Adipose tissue (tissue), 3 donors: ENCODE measurements around the gene DMRT2. TPM values are rescaled to one million over a fixed set of nuclear protein-coding genes. Genes with fewer than 3 reads are reported as not detected.

Experiments
- H3K27ac ChIP-seq: one replicate; pipeline ENCODE4 v1.5.1; 2013; ENCODE audit warnings: low read depth, low read length
- WGBS, 3 donors: extraction: QIAGEN DNeasy Blood & Tissue Kit; methylation state at CpG; one replicate each; pipeline ENCODE4 v1.1.7; 2013; 5-methylcytosine and 5-hydroxymethylcytosine counted together
- polyA plus RNA-seq, 3 donors: library from polyadenylated mRNA; stranded (reverse); fragments of 200-250 nt; gene quantifications; one replicate each; pipeline ENCODE4 v1.2.3, GENCODE V29; 2013
- donor health status: healthy with polysubstance abuse.
- donor health status: Bipolar disorder and iron deficiency.
- donor health status: healthy.

DMRT2 gene
- polyA plus RNA-seq, 3 donors: 0.20 to 12.5 (median 2.7) TPM

DNA sequence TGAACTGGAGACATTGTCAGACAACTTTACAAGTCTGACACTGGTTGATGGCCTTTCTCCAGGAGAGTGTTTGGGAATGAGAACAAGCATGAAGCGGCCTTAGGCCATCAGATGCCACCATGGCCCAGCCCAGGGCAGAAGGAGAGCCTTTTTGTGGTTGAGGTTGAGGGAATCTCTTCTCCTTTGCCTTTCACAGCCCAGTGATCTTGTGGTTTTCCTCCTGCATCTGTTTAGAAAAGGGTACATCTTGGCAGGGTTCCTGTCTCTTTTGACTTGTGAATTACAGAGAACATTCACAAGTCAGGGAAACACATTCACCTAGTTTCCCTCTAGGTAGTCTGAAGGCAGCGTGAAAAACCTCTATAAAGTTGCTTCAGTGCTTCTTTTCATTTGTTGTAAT is 27.5 kb downstream of the DMRT2 start:
- WGBS, 3 donors: 73 to 78% (median 78%) methylated on average over 2 of the region's 2 CpGs
- no peak overlapping the region for H3K27ac ChIP-seq

DNA sequence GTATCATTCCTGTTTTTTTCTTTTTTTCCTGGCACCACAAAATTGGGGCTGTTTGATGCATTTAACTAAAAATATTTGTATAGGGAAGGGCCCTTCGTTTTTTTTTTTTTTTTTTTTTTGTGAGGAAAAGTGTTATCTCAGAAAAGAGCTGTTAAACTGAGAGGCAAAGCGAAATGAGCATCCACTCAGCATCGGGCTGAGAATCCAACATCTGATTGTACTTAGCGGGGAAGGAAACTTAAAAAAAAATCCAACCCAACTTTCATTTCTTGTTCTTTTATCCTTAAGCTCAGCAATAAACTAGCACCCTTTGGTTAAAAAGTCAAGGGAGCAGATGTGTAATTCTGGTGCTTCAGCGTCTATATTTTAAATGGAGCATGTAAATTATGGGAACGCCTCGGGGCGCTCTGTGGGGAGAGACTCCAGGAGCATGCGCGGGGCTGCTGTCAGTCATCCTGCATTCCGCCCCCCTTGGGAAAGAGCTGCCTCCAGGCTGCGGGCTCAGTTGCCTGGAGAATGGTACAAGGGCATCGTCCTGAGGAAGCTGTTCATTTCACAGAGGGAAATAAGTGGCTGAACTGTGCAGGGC is 33.3 kb downstream of the DMRT2 start:
- no peak overlapping the region for H3K27ac ChIP-seq
- WGBS, 3 donors: 6 to 16% (median 15%) methylated on average over 13 of the region's 13 CpGs

DNA sequence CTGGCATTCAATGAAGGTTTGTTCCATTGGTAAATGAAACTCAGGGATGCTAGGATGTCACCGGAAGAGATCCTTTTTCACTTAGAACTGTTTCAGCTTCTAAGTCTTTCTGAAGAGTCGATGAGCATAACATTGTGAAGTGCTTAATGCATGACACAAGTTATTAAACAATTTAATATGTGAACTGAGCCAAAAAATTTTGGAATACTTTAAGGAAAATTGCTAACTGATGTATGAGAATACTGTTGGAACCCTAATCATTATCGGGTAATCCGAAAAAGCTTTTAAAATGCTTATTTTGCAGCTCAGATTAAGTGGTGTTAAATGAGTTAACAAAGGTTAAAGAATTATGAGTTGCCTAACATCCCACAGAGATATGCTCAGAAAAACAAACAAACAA is 34.9 kb downstream of the DMRT2 start:
- H3K27ac ChIP-seq: no peak overlapping the region
- 71 to 79% (median 73%) methylated on average over 4 of the region's 4 CpGs for whole genome bisulfite sequencing, 3 donors

DNA sequence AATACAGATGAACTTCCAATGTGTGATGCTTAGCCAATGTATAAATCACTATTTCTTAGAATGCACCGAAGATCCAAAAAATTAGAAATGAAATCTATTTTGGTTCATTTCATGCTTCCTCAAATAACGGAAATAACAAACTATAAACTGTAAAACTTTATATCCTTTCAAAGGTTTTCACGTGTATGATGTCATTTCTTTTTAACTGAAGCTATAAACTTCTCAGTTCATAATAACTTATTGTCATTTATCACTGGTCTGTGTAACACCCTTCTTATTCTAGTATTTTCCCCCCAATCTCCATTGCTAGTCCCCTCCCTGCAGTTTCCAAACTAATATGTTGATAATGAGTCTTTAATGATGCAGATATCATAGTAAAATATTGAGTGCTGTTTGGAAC is 36.4 kb downstream of the DMRT2 start:
- 75 to 78% (median 78%) methylated on average over 3 of the region's 3 CpGs for WGBS, 3 donors
- no peak overlapping the region for H3K27ac ChIP-seq

DNA sequence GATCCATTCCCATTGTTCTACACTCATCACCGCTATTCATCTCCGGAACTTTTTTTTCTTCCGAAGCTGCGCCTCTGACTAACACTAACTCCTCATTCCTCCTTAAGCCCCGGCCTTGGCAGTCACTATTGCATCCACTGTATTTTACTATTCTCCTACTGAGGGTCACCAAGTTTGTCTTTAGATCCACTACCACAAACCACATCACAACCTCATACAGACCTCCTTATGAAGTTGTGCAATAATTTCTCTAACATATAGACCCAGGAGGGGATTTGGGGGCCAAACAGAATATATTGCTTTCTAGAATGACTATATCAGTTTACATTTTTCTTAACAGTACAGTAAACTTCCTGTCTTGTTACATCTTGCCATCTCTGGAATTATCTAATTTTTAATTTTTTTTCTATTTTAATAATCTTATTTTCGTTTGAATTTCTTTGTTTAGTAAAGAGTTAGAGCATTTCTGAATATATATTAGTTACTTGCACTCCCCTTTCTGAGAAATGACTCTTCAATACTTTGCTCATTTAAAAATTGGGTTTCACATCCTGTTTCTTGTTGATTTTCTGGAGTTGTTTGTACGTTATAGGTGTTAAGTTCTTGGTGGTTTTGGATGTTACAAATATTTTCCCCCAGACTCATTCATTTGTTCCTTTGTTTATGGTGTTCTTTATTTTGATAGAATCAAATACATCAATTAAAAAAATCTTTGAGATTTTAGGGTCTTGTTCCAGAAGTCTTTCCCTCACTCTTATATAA is 37.1 kb downstream of the DMRT2 start:
- H3K27ac ChIP-seq: no peak overlapping the region
- WGBS, 3 donors: 79 to 86% (median 85%) methylated on average over 7 of the region's 7 CpGs

DNA sequence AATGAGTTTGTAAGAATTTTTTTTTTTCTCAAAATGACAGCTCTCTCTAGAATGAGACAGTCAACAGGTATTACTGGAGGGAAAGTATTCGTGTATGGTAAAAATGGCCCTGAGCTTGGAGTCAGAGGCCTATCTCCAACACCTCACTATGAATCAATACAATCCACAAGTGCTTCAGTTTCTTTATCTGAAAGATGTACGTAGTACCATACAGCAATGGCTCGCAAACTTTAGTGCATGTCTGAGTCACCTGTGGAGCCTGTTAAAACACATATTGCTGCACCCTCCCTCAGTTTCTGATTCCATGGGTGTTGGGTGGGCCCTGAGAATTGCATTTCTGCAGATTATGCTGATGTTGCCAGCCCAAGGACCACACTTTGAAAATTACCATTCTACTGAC is 44.6 kb downstream of the DMRT2 start:
- no peak overlapping the region for H3K27ac ChIP-seq
- 73 to 87% (median 86%) methylated on average over 3 of the region's 3 CpGs for WGBS, 3 donors

DNA sequence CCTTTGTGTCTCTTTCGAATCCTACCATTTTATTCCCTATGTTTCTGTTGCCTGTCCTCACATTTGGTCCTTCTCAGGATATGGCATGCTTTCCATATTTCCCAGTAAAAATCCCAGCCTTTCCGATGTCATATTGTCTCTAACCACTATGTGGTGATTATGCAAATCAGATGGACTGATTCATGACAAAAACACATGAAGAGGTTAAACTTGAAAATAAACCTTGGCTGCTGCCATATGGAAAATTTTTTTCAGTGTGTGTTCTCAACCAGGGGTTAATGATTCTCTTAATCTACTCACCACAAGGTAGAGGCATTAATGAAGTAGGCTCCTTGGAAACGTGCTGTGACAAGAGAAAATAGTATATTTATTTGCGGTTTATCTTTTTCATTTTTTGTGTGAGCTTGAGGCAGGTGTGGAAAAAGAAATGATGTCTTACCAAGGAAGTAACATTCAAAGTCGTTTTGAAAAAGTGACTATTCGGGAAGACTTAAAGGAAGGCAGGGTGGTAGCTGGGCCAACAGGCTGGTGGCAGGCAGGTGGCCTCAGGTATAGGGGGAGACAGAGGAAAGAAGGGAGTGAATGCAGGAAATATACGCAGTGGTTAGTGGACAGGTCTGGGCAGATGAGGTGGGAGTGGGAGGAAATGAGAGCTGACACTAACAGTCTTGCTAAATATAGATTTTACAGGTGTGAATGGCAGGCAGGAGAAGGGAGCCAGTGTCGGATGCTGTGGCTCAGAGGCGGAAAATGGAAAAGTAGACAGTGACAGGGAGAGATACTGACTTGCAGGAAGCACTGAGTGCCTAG is 46.2 kb downstream of the DMRT2 start:
- WGBS, 3 donors: 62 to 81% (median 75%) methylated on average over 9 of the region's 9 CpGs

DNA sequence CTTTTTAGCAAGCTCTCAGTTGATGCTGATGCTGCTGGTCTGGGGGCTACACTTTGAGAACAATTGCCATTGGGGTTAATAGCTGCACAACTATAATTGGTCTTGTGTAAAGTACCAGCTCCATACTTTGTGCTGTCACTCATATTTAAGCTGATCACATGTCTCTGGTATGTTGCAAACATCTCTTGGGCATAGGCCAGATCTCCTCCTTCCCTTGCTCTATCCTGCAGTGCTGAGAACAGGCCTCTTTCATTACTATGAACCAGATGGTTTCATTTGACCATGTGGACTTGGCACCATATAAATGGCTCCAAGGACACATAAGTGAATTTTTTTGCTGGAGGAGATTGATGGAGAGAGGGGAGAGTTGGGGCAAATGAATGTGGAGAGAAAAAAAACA is 48.4 kb downstream of the DMRT2 start:
- no peak overlapping the region for H3K27ac ChIP-seq

More for the DNA sequence above, 46.2 kb downstream of the DMRT2 start:
- H3K27ac ChIP-seq: no peak overlapping the region

DNA sequence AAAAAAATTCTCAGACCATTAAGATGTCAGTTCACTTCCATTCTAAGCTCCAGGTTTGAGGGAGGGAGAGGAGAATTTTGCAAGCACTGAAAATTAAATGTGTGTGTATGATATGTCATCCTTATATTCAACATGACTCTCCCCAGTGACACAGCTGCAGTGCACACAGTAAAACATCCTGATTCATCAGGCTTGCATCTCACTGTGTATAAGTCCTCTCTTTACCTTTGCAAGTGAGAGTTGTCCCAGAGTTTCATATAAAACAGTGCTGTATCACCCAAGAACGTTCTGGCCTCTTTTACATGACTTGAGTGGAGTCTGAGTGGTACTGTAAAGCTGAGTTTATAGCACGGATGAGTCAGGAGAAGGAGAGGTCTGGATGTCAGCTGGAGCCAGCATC is 50.0 kb downstream of the DMRT2 start:
- 56 to 68% (median 63%) methylated on average over 2 of the region's 2 CpGs for WGBS, 3 donors
- H3K27ac ChIP-seq: no peak overlapping the region

DNA sequence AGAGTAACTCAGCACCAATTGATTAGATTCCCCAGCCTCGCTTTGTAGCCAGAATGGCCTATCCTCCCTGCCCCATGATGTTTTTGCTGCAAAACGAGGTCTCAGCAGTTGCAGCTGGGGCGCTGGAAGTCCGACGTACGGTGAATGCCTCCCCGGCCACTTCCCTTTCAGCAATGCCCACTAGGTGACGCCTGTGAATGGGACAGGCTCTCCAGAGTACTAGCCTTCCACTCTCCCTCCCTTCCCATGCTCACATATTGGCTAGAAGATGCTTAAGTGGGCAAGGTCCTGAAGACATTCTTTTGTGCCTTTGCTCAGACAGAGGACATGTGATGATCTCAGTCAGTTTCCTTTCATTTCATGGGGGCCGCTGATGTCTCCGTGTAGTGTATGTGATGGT is 50.8 kb downstream of the DMRT2 start:
- no peak overlapping the region for H3K27ac ChIP-seq
- 14 to 20% (median 20%) methylated on average over 10 of the region's 10 CpGs for WGBS, 3 donors

DNA sequence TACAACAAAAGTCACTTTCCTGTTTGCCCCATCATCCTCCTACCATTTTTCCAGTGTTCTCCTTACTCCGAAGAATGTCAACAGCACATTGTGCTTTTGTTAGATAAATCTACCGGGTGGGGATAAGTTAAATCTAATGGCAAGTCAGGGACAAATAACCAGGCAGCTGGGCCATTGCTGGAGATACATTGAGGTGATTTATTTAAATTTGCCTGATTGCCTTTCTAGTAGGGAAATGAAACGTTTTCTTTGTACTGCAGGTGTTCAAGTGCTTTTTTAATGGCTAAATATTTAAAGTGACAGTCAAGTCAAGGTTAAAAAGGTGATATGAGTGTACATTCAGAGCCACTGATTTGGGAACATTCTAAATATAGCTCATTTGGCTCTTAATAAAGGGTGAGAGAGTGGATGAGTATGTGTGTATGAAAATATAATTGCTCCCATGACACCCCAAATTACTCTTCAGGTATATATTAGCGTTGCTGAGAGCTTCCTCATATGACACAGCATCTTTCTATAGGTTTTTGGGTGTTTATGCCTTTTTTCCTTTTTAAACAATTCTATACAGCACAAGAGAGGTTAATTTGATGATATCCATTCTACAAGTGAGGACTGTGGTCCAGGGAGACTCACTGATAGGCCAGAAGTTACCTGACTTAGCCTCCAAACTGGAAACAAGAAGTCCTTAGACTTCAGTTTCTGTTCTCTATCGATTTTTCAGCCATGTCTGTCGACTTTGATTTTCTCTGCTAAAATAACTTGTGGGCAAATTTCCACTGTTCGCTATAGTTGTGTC is 51.9 kb downstream of the DMRT2 start:
- no peak overlapping the region for H3K27ac ChIP-seq
- 52 to 68% (median 67%) methylated on average over 7 of the region's 7 CpGs for WGBS, 3 donors

DNA sequence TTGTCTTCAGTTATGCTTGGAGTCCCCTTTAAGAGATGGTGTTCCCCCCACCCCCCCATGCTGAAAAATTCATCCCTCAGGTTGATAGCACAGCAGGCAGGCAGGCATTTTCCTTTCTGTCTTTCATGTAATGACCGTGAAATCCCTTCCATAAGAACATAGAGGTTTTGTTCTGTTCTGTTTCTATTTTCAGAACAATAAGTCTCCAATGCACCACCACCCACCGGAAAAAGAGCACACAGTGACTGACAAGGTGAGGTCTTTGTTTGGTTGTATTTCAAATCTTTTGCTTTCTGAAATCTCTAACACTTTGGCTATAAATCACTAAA is 52.4 kb downstream of the DMRT2 start:
- 40 to 54% (median 41%) methylated on average over 2 of the region's 2 CpGs for WGBS, 3 donors
- H3K27ac ChIP-seq: no peak overlapping the region

Other genes with a start within 250 kb of the DMRT2 start
- gene DMRT1, start 208.7 kb upstream of the DMRT2 start, polyA plus RNA-seq: not detected
- gene DMRT3, start 73.7 kb upstream of the DMRT2 start, polyA plus RNA-seq: under 1 TPM in 2 of 3 donors, not detected in 1; 0.05 to 0.79 TPM